HEK293T (cell line): ENCODE results near the gene TMX2.

Experiments
- ARNT ChIP-seq: fragments of 450-650 bp; IDR thresholded peaks from 2 replicates; pipeline ENCODE4 v1.6.1; 2017; ENCODE audit warnings: mild to moderate bottlenecking
- BHLHE40 ChIP-seq: fragments of 450-650 bp; IDR thresholded peaks from 2 replicates; pipeline ENCODE4 v1.6.1; 2016; ENCODE audit warnings: mild to moderate bottlenecking, moderate library complexity, borderline replicate concordance
- ELF4 ChIP-seq: fragments of 450-650 bp; IDR thresholded peaks from 2 replicates; pipeline ENCODE4 v1.6.1; 2017; ENCODE audit warnings: antibody characterized with exemption
- FOXA1 ChIP-seq: fragments of 450-650 bp; IDR thresholded peaks from 2 replicates; pipeline ENCODE4 v1.6.1; 2016; ENCODE audit warnings: mild to moderate bottlenecking
- FOXK2 ChIP-seq: fragments of 450-650 bp; IDR thresholded peaks from 2 replicates; pipeline ENCODE4 v1.6.1; 2016; ENCODE audit warnings: mild to moderate bottlenecking
- FOXM1 ChIP-seq: fragments of 450-650 bp; IDR thresholded peaks from 2 replicates; pipeline ENCODE4 v1.6.1; 2017; ENCODE audit warnings: mild to moderate bottlenecking, borderline replicate concordance
- HDGF ChIP-seq: fragments of 450-650 bp; IDR thresholded peaks from 2 replicates; pipeline ENCODE4 v1.6.1; 2017; ENCODE audit warnings: antibody characterized with exemption, borderline replicate concordance
- L3MBTL2 ChIP-seq: fragments of 450-650 bp; conservative IDR thresholded peaks from 2 replicates; pipeline ENCODE4 v1.6.1; 2016; ENCODE audit warnings: mild to moderate bottlenecking
- LEF1 ChIP-seq: fragments of 450-650 bp; IDR thresholded peaks from 2 replicates; pipeline ENCODE4 v1.6.1; 2017; ENCODE audit warnings: mild to moderate bottlenecking, borderline replicate concordance
- NFRKB ChIP-seq: fragments of 450-650 bp; IDR thresholded peaks from 2 replicates; pipeline ENCODE4 v1.6.1; 2016; ENCODE audit warnings: mild to moderate bottlenecking, moderate library complexity
- SP1 ChIP-seq: fragments of 450-650 bp; IDR thresholded peaks from 2 replicates; pipeline ENCODE4 v1.6.1; 2017
- SUZ12 ChIP-seq: fragments of 450-650 bp; IDR thresholded peaks from 2 replicates; pipeline ENCODE4 v1.6.1; 2016; ENCODE audit warnings: mild to moderate bottlenecking
- ZNF384 ChIP-seq: fragments of 450-650 bp; IDR thresholded peaks from 2 replicates; pipeline ENCODE4 v1.6.1; 2016

GRCh38 chr11:57675176-57675941, 37.0 kb upstream of the TMX2 start:
- TF ChIP-seq SP1 (no peak), SUZ12 (no peak), FOXA1 (no peak), FOXK2 (no peak), L3MBTL2 (no peak), NFRKB (no peak), BHLHE40 (no peak), ELF4 (no peak), ZNF384 (no peak), FOXM1 (no peak), LEF1 (no peak), ARNT (no peak), HDGF (no peak)
